GM06990 (cell line): ENCODE data around the gene IRGQ.
A peak's percentile ranks its signal among the peaks of the same experiment; 100 is the strongest.
"Not testable (repeated sequence)": the region's sequence is repeated elsewhere in the genome, so short reads cannot be mapped to it uniquely, and the experiment has no call there.

ENCODE experiments used
- DNase-seq: peaks from one replicate; pipeline ENCODE4 v3.0.0-alpha.2; 2011; ENCODE audit not compliant: insufficient read length; ENCODE audit errors: extremely low read depth
- H3K27me3 ChIP-seq: replicated peaks from 2 replicates; pipeline ENCODE4 v1.6.0; 2011; ENCODE audit warnings: low read length; ENCODE audit not compliant: control insufficient read depth, insufficient read depth
- H3K36me3 ChIP-seq: 2 replicates; pipeline ENCODE4 v1.5.1; 2011; ENCODE audit warnings: low read length; ENCODE audit not compliant: control insufficient read depth, insufficient read depth
- H3K4me3 ChIP-seq: replicated peaks from 2 replicates; pipeline ENCODE4 v1.5.1; 2011; ENCODE audit warnings: low read depth, mild to moderate bottlenecking, control low read depth, low read length
- CTCF ChIP-seq: IDR thresholded peaks from 2 replicates; pipeline ENCODE4 v1.5.1; 2011; ENCODE audit warnings: low read length, control low read depth, mild to moderate bottlenecking, inconsistent platforms; ENCODE audit not compliant: insufficient read depth, poor library complexity, severe bottlenecking

The IRGQ gene

GRCh38 chr19:43606569-43607229, 10.8 kb upstream of the IRGQ start:
- Histone ChIP-seq H3K27me3 (no peaks in the 10 kb centered on the region), H3K36me3 (peaks cover 7% of the 10 kb centered on the region), H3K4me3 (no peak overlapping the region)
- DNase-seq: no peak
- no peak for TF ChIP-seq CTCF

GRCh38 chr19:43605875-43606568, 10.1 kb upstream of the IRGQ start:
- Histone ChIP-seq H3K4me3 (no peak overlapping the region), H3K36me3 (peaks cover 7% of the 10 kb centered on the region), H3K27me3 (no peaks in the 10 kb centered on the region)
- TF ChIP-seq CTCF: no peak
- DNase-seq: no peak

GRCh38 chr19:43600326-43600725, 4.4 kb upstream of the IRGQ start:
- peaks cover 15% of the 10 kb centered on the region for H3K36me3 ChIP-seq
- DNase-seq: not testable (repeated sequence)

GRCh38 chr19:43599635-43600295, 3.8 kb upstream of the IRGQ start:
- no peak for TF ChIP-seq CTCF
- no peak for DNase-seq
- Histone ChIP-seq H3K27me3 (no peaks in the 10 kb centered on the region), H3K4me3 (no peak overlapping the region), H3K36me3 (peaks cover 15% of the 10 kb centered on the region)

More at GRCh38 chr19:43600326-43600725, 4.4 kb upstream of the IRGQ start:
- H3K27me3 ChIP-seq, H3K4me3 ChIP-seq: not testable (repeated sequence)

GRCh38 chr19:43598445-43599240, 2.7 kb upstream of the IRGQ start:
- TF ChIP-seq CTCF: no peak
- Histone ChIP-seq H3K36me3 (peaks cover 16% of the 10 kb centered on the region), H3K4me3 (no peak overlapping the region), H3K27me3 (no peaks in the 10 kb centered on the region)
- no peak for DNase-seq

- H3K36me3 ChIP-seq: peaks cover 16% of the 10 kb centered on the region
- H3K4me3 ChIP-seq: peak overlapping the region; percentile 93
These were observed 1.9 kb upstream of the IRGQ start for GRCh38 chr19:43597876-43598275.

More at GRCh38 chr19:43597876-43598275, 1.9 kb upstream of the IRGQ start:
- no peak for DNase-seq
- H3K27me3 ChIP-seq: no peaks in the 10 kb centered on the region
- no peak for TF ChIP-seq CTCF
